Jurkat, Clone E6-1 (cell line): ENCODE results near the gene UMAD1.

Source experiments
- DNase-seq: peaks from one replicate; pipeline ENCODE4 v3.0.0-alpha.2; 2011; ENCODE audit warnings: low read depth, low spot score
- H3K4me3 ChIP-seq: 2 replicates; pipeline ENCODE4 v1.5.1; 2011; ENCODE audit warnings: mild to moderate bottlenecking, low read length, control low read depth, moderate library complexity

The UMAD1 gene

GRCh38 chr7:7895754-7896153 is 255.2 kb downstream of the UMAD1 start:
- no peak overlapping the region for H3K4me3 ChIP-seq
- DNase-seq, result no peak

- no peak for DNase-seq
- no peak overlapping the region for H3K4me3 ChIP-seq
Observed at GRCh38 chr7:7897509-7897908, 257.0 kb downstream of the UMAD1 start.

GRCh38 chr7:7897949-7898515 is 257.5 kb downstream of the UMAD1 start:
- H3K4me3 ChIP-seq, result no peak overlapping the region
- no peak for DNase-seq

- DNase-seq, result no peak
- no peak overlapping the region for H3K4me3 ChIP-seq
Observed at GRCh38 chr7:7902845-7903244, 262.3 kb downstream of the UMAD1 start.

GRCh38 chr7:7907306-7907705 is 266.8 kb downstream of the UMAD1 start:
- H3K4me3 ChIP-seq, result no peak overlapping the region

GRCh38 chr7:7908622-7909145 is 268.1 kb downstream of the UMAD1 start:
- H3K4me3 ChIP-seq, result no peak overlapping the region
- DNase-seq, result peak; percentile 21

More at GRCh38 chr7:7907306-7907705, 266.8 kb downstream of the UMAD1 start:
- DNase-seq, result no peak

GRCh38 chr7:7909376-7909775 is 268.8 kb downstream of the UMAD1 start:
- H3K4me3 ChIP-seq, result no peak overlapping the region
- no peak for DNase-seq

GRCh38 chr7:7911369-7912123 is 271.0 kb downstream of the UMAD1 start:
- H3K4me3 ChIP-seq, result no peak overlapping the region
- DNase-seq, result no peak

- no peak overlapping the region for H3K4me3 ChIP-seq
- DNase-seq, result no peak
Observed at GRCh38 chr7:7912937-7913336, 272.4 kb downstream of the UMAD1 start.

- no peak for DNase-seq
- H3K4me3 ChIP-seq, result no peak overlapping the region
Observed at GRCh38 chr7:7913504-7913903, 273.0 kb downstream of the UMAD1 start.

- no peak overlapping the region for H3K4me3 ChIP-seq
- no peak for DNase-seq
Observed at GRCh38 chr7:7914547-7914946, 274.0 kb downstream of the UMAD1 start.

GRCh38 chr7:7916064-7916463 is 275.5 kb downstream of the UMAD1 start:
- no peak for DNase-seq

GRCh38 chr7:7917593-7917992 is 277.0 kb downstream of the UMAD1 start:
- no peak overlapping the region for H3K4me3 ChIP-seq
- no peak for DNase-seq

More at GRCh38 chr7:7916064-7916463, 275.5 kb downstream of the UMAD1 start:
- no peak overlapping the region for H3K4me3 ChIP-seq

GRCh38 chr7:7918736-7919448 is 278.3 kb downstream of the UMAD1 start:
- H3K4me3 ChIP-seq, result no peak overlapping the region
- DNase-seq, result no peak

- no peak for DNase-seq
- no peak overlapping the region for H3K4me3 ChIP-seq
Observed at GRCh38 chr7:7919449-7919945, 278.9 kb downstream of the UMAD1 start.

- H3K4me3 ChIP-seq, result no peak overlapping the region
- DNase-seq, result no peak
Observed at GRCh38 chr7:7920056-7920455, 279.5 kb downstream of the UMAD1 start.

- DNase-seq, result no peak
Observed at GRCh38 chr7:7920481-7920880, 279.9 kb downstream of the UMAD1 start.

GRCh38 chr7:7921830-7922229 is 281.3 kb downstream of the UMAD1 start:
- DNase-seq, result no peak
- H3K4me3 ChIP-seq, result no peak overlapping the region

More at GRCh38 chr7:7920481-7920880, 279.9 kb downstream of the UMAD1 start:
- no peak overlapping the region for H3K4me3 ChIP-seq

GRCh38 chr7:7922684-7923385 is 282.3 kb downstream of the UMAD1 start:
- DNase-seq, result no peak
- no peak overlapping the region for H3K4me3 ChIP-seq
